CD4-positive, alpha-beta T cell treated with Interleukin-17A for 4 hours (primary cell): ENCODE measurements around the gene TMUB2.
A peak's percentile ranks its signal among the peaks of the same experiment; 100 is the strongest.
"Not testable (repeated sequence)": the region's sequence is repeated elsewhere in the genome, so short reads cannot be mapped to it uniquely, and the experiment has no call there.

Source experiments
- DNase-seq: peaks from one replicate; pipeline ENCODE4 v3.0.0-alpha.2; 2020; ENCODE audit warnings: mixed read lengths

Gene TMUB2

DNA sequence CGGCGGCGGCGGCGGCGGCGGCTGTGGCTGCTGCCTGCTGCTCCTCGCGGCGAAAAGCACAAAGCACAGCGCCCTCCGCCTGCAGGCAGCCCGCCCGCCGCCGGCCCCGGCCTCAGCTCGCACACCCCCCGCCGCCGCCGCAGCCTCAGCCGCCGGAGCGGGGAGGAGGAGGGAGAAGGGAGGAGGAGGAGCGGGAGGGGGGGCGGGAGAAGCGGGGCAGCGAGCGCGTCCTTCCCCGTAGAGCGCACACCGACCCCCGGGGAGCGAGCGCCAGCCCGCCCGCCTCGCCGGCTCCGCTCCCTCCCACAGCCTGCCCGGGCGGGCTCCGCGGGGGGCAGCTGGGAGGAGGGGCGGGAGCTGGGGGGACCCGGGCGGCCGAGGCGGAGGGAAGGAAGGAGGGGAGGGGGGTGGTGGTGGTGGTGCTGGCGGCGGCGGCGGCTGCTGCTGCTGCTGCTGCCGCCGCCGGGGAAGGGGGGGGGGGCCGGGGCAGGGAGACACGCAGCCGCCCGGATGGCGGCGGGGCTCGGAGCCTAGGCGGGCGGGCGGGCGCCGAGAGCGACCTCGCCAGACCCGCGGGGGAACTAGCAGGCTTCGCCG is 32.9 kb downstream of the TMUB2 start, which contains the start of gene UBTF:
Gene UBTF (minus strand): TSS at position 60 of the 597 bp plus-strand sequence. CDS start 1,446 bp downstream, outside the sequence.
- peak; percentile 85 for DNase-seq

DNA sequence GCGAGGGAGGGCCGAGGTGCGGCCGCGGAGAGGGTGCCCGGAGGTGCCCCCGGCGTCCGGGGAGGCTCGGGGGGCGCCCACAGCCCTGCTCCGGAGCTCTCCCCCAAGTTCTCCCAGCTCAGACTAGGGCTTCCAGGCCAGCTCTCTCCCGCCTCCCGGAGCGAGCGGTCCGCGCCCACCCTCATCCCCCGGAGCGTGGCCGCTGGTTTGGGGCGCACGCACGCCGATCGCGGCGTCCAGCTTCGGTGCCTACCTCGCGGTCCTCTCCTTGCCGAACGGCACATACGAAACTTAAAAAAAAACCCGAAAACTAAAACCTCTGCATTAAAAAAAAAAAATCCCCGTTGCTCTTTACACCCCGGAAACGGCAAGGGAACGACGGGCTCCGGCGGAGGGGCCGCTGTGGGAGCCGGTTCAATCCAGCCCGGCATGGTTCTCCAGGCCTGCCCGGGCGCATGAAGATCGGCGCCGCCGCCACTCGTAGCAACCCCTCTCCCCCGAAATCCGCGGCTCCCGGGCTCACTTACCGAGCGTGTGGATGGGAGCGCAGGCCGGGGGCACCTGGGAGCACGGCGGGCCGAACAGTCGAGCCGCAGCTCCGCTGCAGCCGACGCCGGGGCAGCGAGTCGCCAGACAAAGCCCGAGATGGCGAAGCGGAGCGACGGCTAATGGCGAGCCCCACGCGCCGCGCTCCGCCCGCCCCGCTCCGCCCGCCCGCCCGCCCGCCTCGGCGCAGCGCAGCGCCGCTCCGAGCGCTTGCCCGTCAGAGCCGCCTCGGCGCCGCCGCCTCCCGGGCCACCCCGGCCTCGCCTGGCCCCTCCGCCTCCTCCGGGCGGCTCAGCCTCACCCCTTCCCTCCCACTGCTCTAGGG is 33.7 kb downstream of the TMUB2 start:
- DNase-seq, result peak; percentile 66

DNA sequence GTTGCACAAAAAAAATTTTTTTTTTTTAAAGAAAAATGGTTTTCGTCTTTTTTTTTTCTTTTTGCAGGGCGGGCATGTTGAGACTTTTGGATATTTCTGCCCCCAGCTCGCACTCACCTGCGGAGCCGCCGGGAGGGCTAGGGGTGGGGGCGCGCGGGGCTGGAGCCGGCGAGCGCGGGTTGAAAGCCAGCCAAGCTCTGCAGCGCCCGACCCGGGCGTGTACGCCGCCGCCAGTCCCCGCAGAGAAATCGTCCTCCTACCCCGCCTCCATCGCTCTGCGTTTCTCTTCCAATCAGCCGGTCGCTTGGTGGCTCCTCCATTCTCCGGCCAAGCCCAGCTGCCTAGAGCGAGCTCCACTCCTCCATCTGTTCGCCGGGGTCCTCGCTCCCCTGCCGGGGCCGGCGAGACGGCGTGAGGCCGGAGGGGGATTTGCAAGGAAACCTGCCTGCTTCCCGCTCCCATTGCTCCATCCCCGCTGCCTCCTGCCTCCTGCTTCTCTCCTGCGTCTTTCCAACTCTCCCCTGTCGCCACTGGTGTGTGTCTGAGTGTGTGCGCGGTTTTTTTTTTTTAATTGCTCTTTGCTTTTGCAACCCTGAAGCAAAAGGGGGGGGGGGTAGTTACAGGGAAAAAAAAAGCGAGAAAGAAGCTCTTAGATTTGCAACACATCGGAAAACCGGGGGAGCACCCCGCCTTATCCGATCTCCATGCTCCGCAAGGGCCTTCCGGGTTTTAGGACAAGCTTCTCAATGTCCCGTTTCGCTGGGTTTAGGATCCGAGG is 34.5 kb downstream of the TMUB2 start:
- peak; percentile 75 for DNase-seq

DNA sequence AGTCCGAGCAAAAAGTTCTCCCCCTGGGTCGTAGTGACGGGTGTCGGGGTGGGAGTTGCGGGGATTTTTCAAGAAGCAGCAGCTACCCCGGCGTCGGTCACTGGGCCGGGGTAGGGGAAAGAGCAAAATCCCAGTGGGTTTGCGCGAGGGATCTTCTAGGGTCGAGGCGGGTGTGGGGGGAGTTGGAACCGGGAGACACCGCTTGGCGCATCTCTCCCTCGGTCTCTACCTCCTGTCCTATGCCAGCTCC is 35.0 kb downstream of the TMUB2 start:
- no peak for DNase-seq

DNA sequence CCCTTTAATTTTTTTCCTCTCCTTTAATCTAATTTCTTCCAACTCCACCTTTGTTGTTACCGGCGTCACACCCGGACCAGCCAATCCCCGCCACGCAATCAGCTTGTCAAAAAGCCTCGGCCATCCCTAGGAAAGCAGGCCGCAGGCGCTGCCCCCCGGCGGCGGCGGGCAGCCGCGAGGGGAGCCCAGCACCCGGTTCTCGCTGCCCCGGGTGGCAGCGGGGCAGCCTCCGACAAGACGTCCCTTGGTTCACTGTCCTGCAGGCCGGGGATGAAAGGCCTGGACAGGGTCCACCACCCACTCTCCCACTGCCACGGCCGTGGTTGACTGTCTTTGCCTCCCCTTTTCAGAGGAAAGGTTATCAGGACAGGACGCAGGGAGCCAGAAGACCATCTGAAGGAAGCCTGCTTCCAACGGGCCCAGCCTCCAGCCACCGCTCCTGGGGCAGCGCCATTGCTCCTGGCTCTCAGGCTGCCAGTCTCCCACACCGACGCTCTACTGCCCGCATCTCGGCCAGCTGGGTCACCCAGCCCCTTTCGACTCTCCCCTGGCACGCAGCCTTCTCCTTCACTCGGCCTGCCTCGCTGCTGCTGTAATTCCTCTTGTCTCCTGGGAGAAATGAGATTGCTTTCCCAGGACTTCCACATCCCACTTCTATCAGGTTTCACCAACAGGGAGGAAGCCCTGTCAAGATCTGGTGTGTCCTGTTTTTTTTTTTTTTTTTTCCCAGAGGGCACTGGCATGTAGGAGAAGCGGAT is 35.5 kb downstream of the TMUB2 start:
- DNase-seq, result peak; percentile 68

DNA sequence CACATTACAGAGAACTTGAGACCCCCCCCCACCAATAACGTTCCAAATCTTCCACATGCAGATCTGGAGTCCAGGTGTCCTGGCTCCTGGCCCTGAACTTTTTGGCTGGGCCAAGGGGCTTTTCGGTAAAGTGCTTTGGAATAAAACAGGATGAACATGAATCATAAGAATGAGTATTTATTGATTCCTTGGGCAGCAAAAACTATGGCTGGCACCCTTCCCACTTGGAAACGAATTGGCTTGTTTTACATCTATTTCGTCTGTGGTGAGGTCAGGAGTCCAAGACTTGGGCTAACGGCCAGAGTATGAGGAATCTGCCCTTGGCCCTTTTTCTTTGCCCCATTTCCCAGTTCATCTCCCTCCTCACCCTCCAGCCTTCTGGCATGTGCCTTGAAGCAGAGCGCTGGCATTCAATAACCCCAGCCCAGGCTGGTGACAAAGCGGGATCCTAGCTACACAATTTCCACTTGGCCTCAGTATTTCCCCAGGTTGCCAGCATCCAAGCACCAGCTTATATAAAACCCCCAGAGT is 36.8 kb downstream of the TMUB2 start:
- no peak for DNase-seq

DNA sequence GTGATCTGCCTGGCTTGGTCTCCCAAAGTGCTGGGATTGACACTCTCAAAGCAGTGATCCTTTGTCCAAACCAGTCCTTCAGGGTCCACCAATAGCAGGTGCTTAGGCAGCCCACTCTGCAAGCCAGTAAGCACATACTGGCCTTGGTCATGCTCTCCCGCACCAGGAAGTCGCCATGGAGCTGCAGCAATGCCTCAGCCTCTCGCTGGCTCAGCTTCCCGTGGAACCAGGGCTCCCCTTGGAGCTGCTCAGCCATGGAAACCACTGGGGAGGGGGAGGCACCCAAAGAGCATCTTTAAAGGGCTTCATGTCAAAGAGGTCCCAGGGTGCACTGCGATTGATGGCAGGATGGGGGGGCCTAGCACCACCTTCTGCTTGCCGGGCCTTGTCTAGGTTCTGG is 42.3 kb downstream of the TMUB2 start:
- no peak for DNase-seq

DNA sequence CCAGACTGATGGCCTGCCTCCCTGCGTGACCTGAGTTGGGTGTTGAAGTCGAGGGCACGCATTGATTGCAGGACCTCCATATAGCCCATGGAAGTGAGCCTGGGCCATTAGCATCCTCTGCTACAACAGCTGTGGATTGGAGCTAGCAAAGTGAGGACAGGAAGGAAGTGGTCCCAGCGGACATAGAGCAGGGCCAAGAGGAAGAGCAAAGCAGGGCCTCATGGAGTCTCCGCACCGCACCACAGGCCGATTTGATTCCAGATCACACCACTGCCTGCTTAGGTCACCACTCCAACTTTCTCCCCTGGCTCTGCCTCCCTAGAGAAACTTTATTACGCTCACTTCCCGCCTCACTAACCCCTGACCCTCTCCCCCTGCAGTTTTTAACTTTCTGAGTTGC is 43.4 kb downstream of the TMUB2 start:
- DNase-seq, result no peak

DNA sequence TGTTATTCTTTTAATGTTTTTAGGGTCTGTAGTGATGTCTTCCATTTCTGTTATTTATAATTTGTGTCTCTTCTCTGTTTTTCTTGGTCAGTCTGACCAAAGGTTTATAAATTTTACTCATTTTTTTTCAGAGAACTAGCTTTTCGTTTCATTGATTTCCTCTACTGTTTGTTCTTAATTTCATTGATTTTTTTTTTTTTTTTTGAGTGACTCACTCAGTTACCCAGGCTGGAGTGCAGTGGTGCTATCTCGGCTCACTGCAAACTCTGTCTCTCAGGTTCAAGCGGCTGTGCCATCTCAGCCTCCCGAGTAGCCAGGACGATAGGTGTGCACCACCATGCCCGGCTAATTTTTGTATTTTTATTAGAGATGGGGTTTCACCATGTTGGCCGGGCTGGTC is 45.3 kb downstream of the TMUB2 start:
- DNase-seq, result no peak

DNA sequence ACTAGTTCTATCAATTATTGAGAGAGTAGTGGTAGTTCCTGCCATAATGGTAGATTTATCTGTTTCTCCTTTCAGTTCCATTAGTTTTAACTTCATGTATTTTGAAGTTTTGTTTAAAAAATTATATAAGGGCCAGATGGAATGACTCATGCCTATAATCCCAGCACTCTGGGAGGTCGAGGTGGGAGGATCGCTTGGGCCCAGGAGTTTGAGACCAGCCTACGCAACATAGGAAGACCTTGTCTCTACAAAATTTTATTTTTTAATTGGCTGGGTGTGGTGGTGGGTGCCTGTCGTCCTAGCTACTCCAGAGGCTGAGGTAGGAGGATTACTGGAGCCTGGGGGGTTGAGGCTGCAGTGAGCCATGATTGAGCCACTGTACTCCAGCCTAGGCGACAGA is 46.8 kb downstream of the TMUB2 start:
- DNase-seq, result no peak

DNA sequence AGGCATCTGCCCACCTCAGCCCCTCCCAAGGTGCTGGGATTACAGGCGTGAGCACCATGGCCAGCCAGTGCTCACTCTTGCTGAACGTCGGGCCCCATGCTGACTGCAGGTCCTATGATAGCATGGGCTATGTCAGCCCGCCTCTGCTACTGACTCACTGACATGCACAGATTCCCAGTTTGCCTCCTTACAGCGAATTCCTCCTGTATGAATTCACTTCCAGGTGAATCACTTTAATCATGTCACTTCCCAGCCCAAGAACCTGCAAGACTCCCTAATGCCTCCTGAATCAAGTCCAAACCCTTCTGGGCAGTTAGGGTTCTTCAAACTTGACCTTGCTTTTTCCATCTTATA is 48.8 kb downstream of the TMUB2 start:
- no peak for DNase-seq

DNA sequence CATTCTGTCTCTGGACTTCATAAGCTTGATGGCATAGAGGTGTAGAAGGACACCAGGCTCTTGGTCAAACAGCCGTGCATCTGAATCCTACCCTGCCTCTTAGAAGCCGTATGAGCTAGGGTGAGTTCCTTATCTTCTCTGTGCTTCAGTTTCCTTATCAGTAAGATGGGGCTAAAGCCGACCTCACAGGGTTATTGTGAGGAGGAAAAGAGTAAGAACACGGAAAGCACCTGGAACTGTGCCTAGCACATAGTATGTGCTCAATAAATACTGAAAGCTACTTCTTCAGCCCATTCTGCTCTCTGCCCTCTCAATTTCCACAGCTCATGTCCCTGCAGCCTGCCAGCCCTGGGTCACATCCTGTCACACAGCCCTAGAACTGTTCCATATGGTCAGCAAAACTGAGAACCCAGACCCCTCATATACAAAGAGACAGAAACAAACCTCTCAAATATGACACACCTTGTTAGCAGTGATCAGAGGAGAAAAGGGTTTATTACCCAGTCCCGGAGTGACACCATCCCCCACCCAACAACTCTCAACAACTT is 49.7 kb downstream of the TMUB2 start:
- no peak for DNase-seq

DNA sequence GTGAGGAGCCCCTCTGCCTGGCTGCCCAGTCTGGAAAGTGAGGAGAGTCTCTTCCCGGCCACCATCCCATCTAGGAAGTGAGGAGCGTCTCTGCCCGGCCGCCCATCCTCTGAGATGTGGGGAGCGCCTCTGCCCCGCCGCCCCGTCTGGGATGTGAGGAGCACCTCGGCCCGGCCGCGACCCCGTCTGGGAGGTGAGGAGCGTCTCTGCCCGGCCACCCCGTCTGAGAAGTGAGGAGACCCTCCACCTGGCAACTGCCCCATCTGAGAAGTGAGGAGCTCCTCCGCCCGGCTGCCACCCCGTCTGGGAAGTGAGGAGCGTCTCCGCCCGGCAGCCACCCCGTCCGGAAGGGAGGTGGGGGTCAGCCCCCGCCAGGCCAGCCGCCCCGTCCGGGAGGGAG is 51.1 kb downstream of the TMUB2 start:
- not testable (repeated sequence) for DNase-seq

DNA sequence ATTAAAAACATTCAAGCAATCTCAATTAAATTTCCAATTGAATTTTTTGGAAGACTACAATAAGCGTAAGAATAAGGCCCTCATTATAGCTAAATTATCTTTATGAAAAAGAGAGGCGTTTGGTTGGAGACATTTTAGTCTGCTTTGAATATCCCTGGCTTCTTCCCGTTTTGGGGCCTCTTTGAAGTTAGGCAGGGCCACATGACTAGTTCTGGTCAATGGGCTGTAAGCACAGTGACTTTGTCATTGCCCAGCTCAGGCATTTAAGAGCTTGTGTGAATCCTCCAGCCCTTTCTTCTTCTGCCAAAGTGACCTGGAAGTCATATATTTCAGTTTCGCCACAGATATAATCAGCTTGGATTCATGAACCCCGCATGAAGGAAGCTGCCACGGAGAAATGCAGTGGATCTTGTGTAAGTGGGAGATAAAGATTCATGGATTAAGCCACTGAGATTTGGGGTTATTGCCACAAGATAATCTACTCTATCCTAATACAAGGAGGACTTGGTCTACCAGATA is 54.4 kb downstream of the TMUB2 start:
- no peak for DNase-seq
